HepG2 (cell line): ENCODE results near the gene HAGHL. TPM values are rescaled to one million over a fixed set of nuclear protein-coding genes. Genes with fewer than 3 reads are reported as not detected.

Experiments used
- ATAC-seq: fragments of 200-7000 bp; cut with Tn5 transposase; 3 replicates; pipeline ENCODE4 v1.9.1; 2020; ENCODE audit warnings: mild to moderate bottlenecking, moderate library complexity
- BruUV-seq: library from RNA; stranded (reverse); fragments of 400-500 nt; replicated peaks from 2 replicates; lab custom pipeline; 2021; lab: Mats Ljungman, UMichigan
- CTCF ChIA-PET: fragments of 300-600 bp; formaldehyde crosslinking; extraction: SDS; loops from one replicate; lab custom pipeline; 2021; ENCODE audit warnings: low total read pairs, inconsistent platforms, low intra/inter-chr PET ratio; lab: Yijun Ruan, JAX
- POLR2A ChIA-PET: fragments of 350-600 bp; sonication (Branson Sonifier 250); formaldehyde crosslinking; loops from one replicate; lab custom pipeline; 2020; ENCODE audit warnings: antibody characterized with exemption, inconsistent platforms; lab: Yijun Ruan, JAX
- DNase-seq: peaks from one replicate; pipeline ENCODE4 v3.0.0-alpha.2; 2015; ENCODE audit warnings: low spot score
- FAIRE-seq: peaks from 3 replicates; lab custom pipeline; 2011; peaks lifted over from hg19 to GRCh38; lab: Jason Lieb, UNC
- H2AFZ ChIP-seq: one replicate; pipeline ENCODE4 v1.6.1; 2011; ENCODE audit warnings: low read length, inconsistent platforms
- H3K27ac ChIP-seq: fragments of 300-600 bp; 3 replicates; pipeline ENCODE4 v1.8.0; 2011; ENCODE audit warnings: mixed run types, mild to moderate bottlenecking, mixed read lengths, low read length, inconsistent platforms; ENCODE audit not compliant: insufficient read depth; ENCODE audit errors: extremely low read length
- H3K27me3 ChIP-seq, 2 experiments: fragments of 200-600 bp in 1 of 2; 2 replicates in 1 of 2; 3 replicates in 1 of 2; pipeline versions ENCODE4 v1.6.0 to v1.8.0; 2011; ENCODE audit warnings: low read length in 2 of 2, mild to moderate bottlenecking in 2 of 2, moderate library complexity in 2 of 2, inconsistent platforms in 1 of 2; ENCODE audit not compliant: insufficient read depth in 2 of 2, control insufficient read depth in 1 of 2
- H3K36me3 ChIP-seq, 2 experiments: fragments of 200-600 bp in 1 of 2; replicated peaks in 1 of 2; 2 replicates in 1 of 2; 3 replicates in 1 of 2; pipeline versions ENCODE4 v1.5.1 to v1.8.0; 2011; ENCODE audit warnings: low read length in 2 of 2, inconsistent platforms in 1 of 2; ENCODE audit not compliant: insufficient read depth in 2 of 2, control insufficient read depth in 1 of 2
- H3K4me1 ChIP-seq: 2 replicates; pipeline ENCODE4 v1.5.1; 2012; ENCODE audit warnings: low read length, inconsistent platforms; ENCODE audit not compliant: insufficient read depth
- H3K4me2 ChIP-seq: 2 replicates; pipeline ENCODE4 v1.6.0; 2011; ENCODE audit warnings: low read depth, low read length, inconsistent platforms
- H3K4me3 ChIP-seq, 3 experiments: fragments of 200-600 bp in 1 of 3; sonication (generic), shearing (Covaris generic) in 1 of 3; replicated peaks in 1 of 3; 2 replicates each; pipeline ENCODE4 v1.5.1; 2011 to 2016; ENCODE audit warnings: low read length in 3 of 3, inconsistent platforms in 2 of 3, low read depth in 2 of 3, mild to moderate bottlenecking in 2 of 3, control low read depth in 1 of 3, mixed read lengths in 1 of 3; ENCODE audit not compliant: insufficient read depth in 1 of 3
- H3K79me2 ChIP-seq: one replicate; pipeline ENCODE4 v1.6.1; 2011; ENCODE audit warnings: low read length, inconsistent platforms; ENCODE audit not compliant: insufficient read depth
- H3K9ac ChIP-seq: 2 replicates; pipeline ENCODE4 v1.6.0; 2011; ENCODE audit warnings: mild to moderate bottlenecking, low read depth, low read length, inconsistent platforms; ENCODE audit not compliant: insufficient read depth
- H3K9me3 ChIP-seq: 2 replicates; pipeline ENCODE4 v1.5.1; 2012; ENCODE audit warnings: mild to moderate bottlenecking, low read length
- H4K20me1 ChIP-seq: 2 replicates; pipeline ENCODE4 v1.6.0; 2011; ENCODE audit warnings: inconsistent platforms, mild to moderate bottlenecking, low read length, moderate library complexity; ENCODE audit not compliant: insufficient read depth
- HOXA7 ChIP-seq: sonication (generic); formaldehyde crosslinking; IDR thresholded peaks from 2 replicates; pipeline ENCODE4 v1.8.1; 2022; ENCODE audit warnings: mild to moderate bottlenecking, missing genetic modification reagents, moderate library complexity
- KDM5B ChIP-seq: sonication (generic); formaldehyde crosslinking; IDR thresholded peaks from 2 replicates; pipeline ENCODE4 v1.4.0; 2020; ENCODE audit warnings: missing genetic modification reagents, mild to moderate bottlenecking, borderline replicate concordance
- NR3C1 ChIP-seq: sonication (generic); formaldehyde crosslinking; IDR thresholded peaks from 2 replicates; pipeline ENCODE4 v1.4.0; 2020; ENCODE audit warnings: missing genetic modification reagents
- PHF20 ChIP-seq: sonication (generic); formaldehyde crosslinking; IDR thresholded peaks from 2 replicates; pipeline ENCODE4 v1.5.0; 2020; ENCODE audit warnings: mild to moderate bottlenecking, missing genetic modification reagents
- POLR2A ChIP-seq, 2 experiments: IDR thresholded peaks; 2 replicates each; pipeline ENCODE4 v1.6.1; 2011; ENCODE audit warnings: low read depth in 2 of 2, low read length in 2 of 2, mild to moderate bottlenecking in 1 of 2, moderate library complexity in 1 of 2; ENCODE audit not compliant: insufficient read depth in 1 of 2
- ZBTB38 ChIP-seq: sonication (generic); formaldehyde crosslinking; IDR thresholded peaks from 2 replicates; pipeline ENCODE4 v1.5.1; 2020; ENCODE audit warnings: mild to moderate bottlenecking, missing genetic modification reagents
- ZNF709 ChIP-seq: sonication (generic); formaldehyde crosslinking; IDR thresholded peaks from 2 replicates; pipeline ENCODE4 v1.5.0; 2020; ENCODE audit warnings: mild to moderate bottlenecking, missing genetic modification reagents
- ZNF883 ChIP-seq: sonication (generic); formaldehyde crosslinking; IDR thresholded peaks from 2 replicates; pipeline ENCODE4 v1.5.1; 2020; ENCODE audit warnings: mild to moderate bottlenecking, missing genetic modification reagents; ENCODE audit errors: not compliant biosample characterization
- WGBS: methylation state at CpG from one replicate; pipeline ENCODE4 v1.1.6; 2017; ENCODE audit warnings: low lambda C conversion rate; 5-methylcytosine and 5-hydroxymethylcytosine counted together
- in situ Hi-C: cut with HindIII; loops from 2 replicates; pipeline ENCODE4 v1.10.0; 2017; ENCODE audit warnings: low pct_unique_long_range_greater_than_20kb; ENCODE audit not compliant: extremely low pct_ligation_motif_present
- intact Hi-C: fragments of 100-400 bp; cut with micrococcal nuclease; formaldehyde crosslinking; loops from one replicate; pipeline ENCODE4 v1.10.0; 2022; ENCODE audit not compliant: unreplicated experiment
- polyA plus RNA-seq, 8 experiments: library from polyadenylated mRNA; depleted of rRNA in 3 of 8; stranded (reverse) in 7 of 8; unstranded in 1 of 8; fragments of >200 nt; fragmentation: Illumina TruSeq in 4 of 8; extraction: Trizol in 4 of 8; gene quantifications; 2 replicates each; pipeline versions ENCODE4 v1.2.1 to v1.2.3, GENCODE V29; 2011 to 2016; ENCODE audit warnings: low read depth in 4 of 8, missing spikeins in 1 of 8, mixed read lengths in 1 of 8; ENCODE audit not compliant: insufficient read depth in 1 of 8
- total RNA-seq, 5 experiments: library from RNA; depleted of rRNA; stranded (reverse); fragments of >200 nt; fragmentation: Illumina TruSeq; extraction: Trizol; gene quantifications; 2 replicates each; pipeline ENCODE4 v1.2.3, GENCODE V29; 2016; ENCODE audit warnings: low read depth in 1 of 5
- TF ChIP-seq, protein P1 (sequence below): sonication (generic); formaldehyde crosslinking; conservative IDR thresholded peaks from 2 replicates; pipeline ENCODE4 v1.4.0; 2020; ENCODE audit warnings: missing genetic modification reagents
- TF ChIP-seq, protein P2 (sequence below): sonication (generic); formaldehyde crosslinking; IDR thresholded peaks from 2 replicates; pipeline ENCODE4 v1.4.0; 2020; ENCODE audit warnings: mild to moderate bottlenecking, missing genetic modification reagents
- TF ChIP-seq, protein P3 (sequence below): sonication (generic); formaldehyde crosslinking; IDR thresholded peaks from 2 replicates; pipeline ENCODE4 v1.4.0; 2020; ENCODE audit warnings: low read depth, mild to moderate bottlenecking, missing genetic modification reagents
- TF ChIP-seq, protein P4 (sequence below): sonication (generic); formaldehyde crosslinking; IDR thresholded peaks from 2 replicates; pipeline ENCODE4 v1.9.0; 2021; ENCODE audit warnings: missing genetic modification reagents, borderline replicate concordance
- TF ChIP-seq, protein P5 (sequence below): sonication (generic); formaldehyde crosslinking; IDR thresholded peaks from 2 replicates; pipeline ENCODE4 v1.8.0; 2023; ENCODE audit warnings: mild to moderate bottlenecking, missing genetic modification reagents
- TF ChIP-seq, protein P6 (sequence below): sonication (generic); formaldehyde crosslinking; conservative IDR thresholded peaks from 2 replicates; pipeline ENCODE4 v1.8.0; 2022; ENCODE audit warnings: mild to moderate bottlenecking, moderate library complexity, missing genetic modification reagents

The HAGHL gene
- total and polyA plus RNA-seq, 2 of the 13 experiments (the other 11 are each of a cell fraction or from before 2014, with no cell fraction given) = 3.4 to 8.4 TPM

DNA sequence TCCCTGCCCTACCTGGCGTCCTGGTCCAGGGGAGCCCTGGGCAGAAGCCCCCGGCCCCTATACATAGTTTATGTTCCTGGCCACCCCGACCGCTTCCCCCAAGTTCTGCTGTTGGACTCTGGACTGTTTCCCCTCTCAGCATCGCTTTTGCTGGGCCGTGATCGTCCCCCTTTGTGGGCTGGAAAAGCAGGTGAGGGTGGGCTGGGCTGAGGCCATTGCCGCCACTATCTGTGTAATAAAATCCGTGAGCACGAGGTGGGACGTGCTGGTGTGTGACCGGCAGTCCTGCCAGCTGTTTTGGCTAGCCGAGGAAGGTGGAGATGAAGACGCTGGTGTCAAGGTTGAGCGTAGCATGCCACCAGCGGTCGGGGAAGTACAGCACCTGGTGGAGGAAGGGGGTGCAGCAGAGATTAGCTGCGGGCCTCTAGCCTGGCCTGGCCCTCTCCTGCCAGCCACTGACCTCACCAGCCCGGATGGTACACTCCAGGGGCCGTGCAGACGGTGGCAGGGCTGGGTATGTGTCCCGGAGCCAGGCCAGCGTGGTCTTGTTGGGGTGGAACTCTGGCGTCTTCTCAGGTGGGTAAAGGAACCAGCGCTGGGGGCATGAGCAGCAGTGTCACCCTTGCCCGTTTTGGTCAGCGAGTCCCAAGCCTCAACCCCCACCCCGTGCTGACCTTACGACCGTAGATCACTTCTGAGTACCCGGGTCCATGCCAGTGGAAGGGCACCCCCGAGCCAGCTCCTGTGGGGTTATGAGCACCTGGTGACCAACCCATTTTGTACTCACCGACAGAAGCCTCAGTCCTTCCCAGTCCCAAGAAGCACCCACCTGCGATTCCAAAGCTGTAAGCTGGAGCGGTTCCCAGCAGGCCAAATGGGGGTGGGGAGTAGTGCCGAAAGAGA lies 44.2 kb upstream of the HAGHL start:
- peaks cover 11 to 20% of the 10 kb centered on the region in 2 experiments; a peak in 4 of 5 replicates for H3K36me3 ChIP-seq
- no TSS peak for BruUV-seq
- no peak overlapping the region for H3K4me3 ChIP-seq
- FAIRE-seq = no peak
- in situ Hi-C loops = no loop called here
- H4K20me1 ChIP-seq = 0 out of 2 replicates have a peak, but pooled peaks cover 3% of the 10 kb centered on the region
- no peak for DNase-seq
- H3K4me2 ChIP-seq = no peak overlapping the region
- ATAC-seq = no peak
- no peak overlapping the region for H3K9ac ChIP-seq
- peaks cover 27% of the 10 kb centered on the region for H3K4me1 ChIP-seq
- POLR2A ChIA-PET = no interaction called here
- intact Hi-C loops = no loop called here
- CTCF ChIA-PET = no interaction called here
- H3K27ac ChIP-seq = no peak overlapping the region
- 98% methylated on average over 18 of the region's 36 CpGs for WGBS
- no peak overlapping the region for H2AFZ ChIP-seq
- no peaks in the 10 kb centered on the region for H3K9me3 ChIP-seq
- H3K27me3 ChIP-seq = no peaks in the 10 kb centered on the region; a peak in 1 of 5 replicates
- H3K79me2 ChIP-seq = peaks cover 16% of the 10 kb centered on the region
- TF ChIP-seq KDM5B (CRISPR knock-in tag) (no peak), PHF20 (CRISPR knock-in tag) (no peak), ZBTB38 (CRISPR knock-in tag) (no peak), ZNF709 (no peak), POLR2A (IDR thresholded peaks at IDR 0.05; ENCODE audit: insufficient read depth in 1 of 2, low read depth in 2 of 2, low read length in 2 of 2) (peak in 1 of 2 experiments; percentile 28; a peak in 1 of 4 replicates), NR3C1 (no peak), HOXA7 (CRISPR knock-in tag) (no peak), ZNF883 (CRISPR knock-in tag) (no peak)
- TF ChIP-seq, protein P1, sequence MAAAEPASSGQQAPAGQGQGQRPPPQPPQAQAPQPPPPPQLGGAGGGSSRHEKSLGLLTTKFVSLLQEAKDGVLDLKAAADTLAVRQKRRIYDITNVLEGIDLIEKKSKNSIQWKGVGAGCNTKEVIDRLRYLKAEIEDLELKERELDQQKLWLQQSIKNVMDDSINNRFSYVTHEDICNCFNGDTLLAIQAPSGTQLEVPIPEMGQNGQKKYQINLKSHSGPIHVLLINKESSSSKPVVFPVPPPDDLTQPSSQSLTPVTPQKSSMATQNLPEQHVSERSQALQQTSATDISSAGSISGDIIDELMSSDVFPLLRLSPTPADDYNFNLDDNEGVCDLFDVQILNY (CRISPR knock-in tag) = no peak
- TF ChIP-seq, protein P2, sequence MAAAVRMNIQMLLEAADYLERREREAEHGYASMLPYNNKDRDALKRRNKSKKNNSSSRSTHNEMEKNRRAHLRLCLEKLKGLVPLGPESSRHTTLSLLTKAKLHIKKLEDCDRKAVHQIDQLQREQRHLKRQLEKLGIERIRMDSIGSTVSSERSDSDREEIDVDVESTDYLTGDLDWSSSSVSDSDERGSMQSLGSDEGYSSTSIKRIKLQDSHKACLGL = no peak
- TF ChIP-seq, protein P3, sequence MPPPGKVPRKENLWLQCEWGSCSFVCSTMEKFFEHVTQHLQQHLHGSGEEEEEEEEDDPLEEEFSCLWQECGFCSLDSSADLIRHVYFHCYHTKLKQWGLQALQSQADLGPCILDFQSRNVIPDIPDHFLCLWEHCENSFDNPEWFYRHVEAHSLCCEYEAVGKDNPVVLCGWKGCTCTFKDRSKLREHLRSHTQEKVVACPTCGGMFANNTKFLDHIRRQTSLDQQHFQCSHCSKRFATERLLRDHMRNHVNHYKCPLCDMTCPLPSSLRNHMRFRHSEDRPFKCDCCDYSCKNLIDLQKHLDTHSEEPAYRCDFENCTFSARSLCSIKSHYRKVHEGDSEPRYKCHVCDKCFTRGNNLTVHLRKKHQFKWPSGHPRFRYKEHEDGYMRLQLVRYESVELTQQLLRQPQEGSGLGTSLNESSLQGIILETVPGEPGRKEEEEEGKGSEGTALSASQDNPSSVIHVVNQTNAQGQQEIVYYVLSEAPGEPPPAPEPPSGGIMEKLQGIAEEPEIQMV (CRISPR knock-in tag) = no peak
- TF ChIP-seq, protein P4, sequence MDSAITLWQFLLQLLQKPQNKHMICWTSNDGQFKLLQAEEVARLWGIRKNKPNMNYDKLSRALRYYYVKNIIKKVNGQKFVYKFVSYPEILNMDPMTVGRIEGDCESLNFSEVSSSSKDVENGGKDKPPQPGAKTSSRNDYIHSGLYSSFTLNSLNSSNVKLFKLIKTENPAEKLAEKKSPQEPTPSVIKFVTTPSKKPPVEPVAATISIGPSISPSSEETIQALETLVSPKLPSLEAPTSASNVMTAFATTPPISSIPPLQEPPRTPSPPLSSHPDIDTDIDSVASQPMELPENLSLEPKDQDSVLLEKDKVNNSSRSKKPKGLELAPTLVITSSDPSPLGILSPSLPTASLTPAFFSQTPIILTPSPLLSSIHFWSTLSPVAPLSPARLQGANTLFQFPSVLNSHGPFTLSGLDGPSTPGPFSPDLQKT = no peak
- TF ChIP-seq, protein P5, sequence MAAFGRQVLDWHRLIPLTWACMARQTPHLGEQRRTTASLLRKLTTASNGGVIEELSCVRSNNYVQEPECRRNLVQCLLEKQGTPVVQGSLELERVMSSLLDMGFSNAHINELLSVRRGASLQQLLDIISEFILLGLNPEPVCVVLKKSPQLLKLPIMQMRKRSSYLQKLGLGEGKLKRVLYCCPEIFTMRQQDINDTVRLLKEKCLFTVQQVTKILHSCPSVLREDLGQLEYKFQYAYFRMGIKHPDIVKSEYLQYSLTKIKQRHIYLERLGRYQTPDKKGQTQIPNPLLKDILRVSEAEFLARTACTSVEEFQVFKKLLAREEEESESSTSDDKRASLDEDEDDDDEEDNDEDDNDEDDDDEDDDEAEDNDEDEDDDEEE (CRISPR knock-in tag) = no peak
- TF ChIP-seq, protein P6, sequence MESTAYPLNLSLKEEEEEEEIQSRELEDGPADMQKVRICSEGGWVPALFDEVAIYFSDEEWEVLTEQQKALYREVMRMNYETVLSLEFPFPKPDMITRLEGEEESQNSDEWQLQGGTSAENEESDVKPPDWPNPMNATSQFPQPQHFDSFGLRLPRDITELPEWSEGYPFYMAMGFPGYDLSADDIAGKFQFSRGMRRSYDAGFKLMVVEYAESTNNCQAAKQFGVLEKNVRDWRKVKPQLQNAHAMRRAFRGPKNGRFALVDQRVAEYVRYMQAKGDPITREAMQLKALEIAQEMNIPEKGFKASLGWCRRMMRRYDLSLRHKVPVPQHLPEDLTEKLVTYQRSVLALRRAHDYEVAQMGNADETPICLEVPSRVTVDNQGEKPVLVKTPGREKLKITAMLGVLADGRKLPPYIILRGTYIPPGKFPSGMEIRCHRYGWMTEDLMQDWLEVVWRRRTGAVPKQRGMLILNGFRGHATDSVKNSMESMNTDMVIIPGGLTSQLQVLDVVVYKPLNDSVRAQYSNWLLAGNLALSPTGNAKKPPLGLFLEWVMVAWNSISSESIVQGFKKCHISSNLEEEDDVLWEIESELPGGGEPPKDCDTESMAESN (CRISPR knock-in tag) = no peak
